BLaER1 (cell line): ENCODE data around the gene PRAMEF13.
"Not testable (repeated sequence)": the region's sequence is repeated elsewhere in the genome, so short reads cannot be mapped to it uniquely, and the experiment has no call there.

Source experiments
- H3K27ac ChIP-seq: shearing (Covaris generic); formaldehyde crosslinking; 2 replicates; pipeline ENCODE4 v1.8.1; 2022
- H3K27me3 ChIP-seq: shearing (Covaris generic); formaldehyde crosslinking; 2 replicates; pipeline ENCODE4 v1.8.1; 2022
- H3K36me3 ChIP-seq: shearing (Covaris generic); formaldehyde crosslinking; 2 replicates; pipeline ENCODE4 v1.8.1; 2022
- H3K4me1 ChIP-seq: shearing (Covaris generic); formaldehyde crosslinking; 2 replicates; pipeline ENCODE4 v1.8.1; 2022
- H3K4me2 ChIP-seq: shearing (Covaris generic); formaldehyde crosslinking; 2 replicates; pipeline ENCODE4 v1.8.1; 2022
- H3K4me3 ChIP-seq: shearing (Covaris generic); formaldehyde crosslinking; 2 replicates; pipeline ENCODE4 v1.8.1; 2022
- H3K9ac ChIP-seq: shearing (Covaris generic); formaldehyde crosslinking; 2 replicates; pipeline ENCODE4 v1.8.1; 2022
- H3K9me3 ChIP-seq: shearing (Covaris generic); formaldehyde crosslinking; 2 replicates; pipeline ENCODE4 v1.8.1; 2022
- H4K20me1 ChIP-seq: shearing (Covaris generic); formaldehyde crosslinking; 2 replicates; pipeline ENCODE4 v1.8.1; 2022

Gene PRAMEF13, protein sequence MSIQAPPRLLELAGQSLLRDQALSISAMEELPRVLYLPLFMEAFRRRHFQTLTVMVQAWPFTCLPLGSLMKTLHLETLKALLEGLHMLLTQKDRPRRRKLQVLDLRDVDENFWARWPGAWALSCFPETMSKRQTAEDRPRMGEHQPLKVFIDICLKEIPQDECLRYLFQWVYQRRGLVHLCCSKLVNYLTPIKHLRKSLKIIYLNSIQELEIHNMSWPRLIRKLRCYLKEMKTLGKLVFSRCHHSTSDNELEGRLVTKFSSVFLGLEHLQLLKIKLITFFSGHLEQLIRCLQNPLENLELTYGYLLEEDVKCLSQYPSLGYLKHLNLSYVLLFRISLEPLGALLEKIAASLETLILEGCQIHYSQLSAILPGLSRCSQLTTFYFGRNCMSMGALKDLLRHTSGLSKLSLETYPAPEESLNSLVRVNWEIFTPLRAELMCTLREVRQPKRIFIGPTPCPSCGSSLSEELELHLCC

DNA sequence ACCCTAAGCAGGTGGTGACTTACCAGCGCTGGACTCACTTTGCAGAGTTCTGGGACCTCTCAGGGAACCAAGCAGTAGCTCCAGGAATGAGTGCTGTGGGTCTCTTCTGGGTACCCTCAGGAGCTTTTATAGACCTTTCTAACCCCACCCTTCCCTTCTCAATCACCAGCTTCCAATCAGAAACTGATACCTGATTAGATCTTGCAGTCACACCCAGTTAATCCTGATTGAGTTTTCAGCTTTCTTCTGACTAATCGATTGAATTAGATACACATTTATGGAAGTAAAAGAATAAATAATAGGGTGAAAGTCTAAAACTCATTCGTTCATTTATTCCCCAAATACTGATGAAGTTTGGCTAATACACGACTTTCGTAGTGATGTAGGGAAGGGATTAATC is at the start of gene PRAMEF13:
Gene PRAMEF13, minus strand, starts transcription at position 101 of the 400 bp plus-strand sequence. CDS start 1,820 bp downstream, outside the sequence.
- H3K9ac ChIP-seq, H3K27me3 ChIP-seq, H3K27ac ChIP-seq, H3K9me3 ChIP-seq, H3K36me3 ChIP-seq, H3K4me3 ChIP-seq, H3K4me1 ChIP-seq, H4K20me1 ChIP-seq, H3K4me2 ChIP-seq: not testable (repeated sequence)

DNA sequence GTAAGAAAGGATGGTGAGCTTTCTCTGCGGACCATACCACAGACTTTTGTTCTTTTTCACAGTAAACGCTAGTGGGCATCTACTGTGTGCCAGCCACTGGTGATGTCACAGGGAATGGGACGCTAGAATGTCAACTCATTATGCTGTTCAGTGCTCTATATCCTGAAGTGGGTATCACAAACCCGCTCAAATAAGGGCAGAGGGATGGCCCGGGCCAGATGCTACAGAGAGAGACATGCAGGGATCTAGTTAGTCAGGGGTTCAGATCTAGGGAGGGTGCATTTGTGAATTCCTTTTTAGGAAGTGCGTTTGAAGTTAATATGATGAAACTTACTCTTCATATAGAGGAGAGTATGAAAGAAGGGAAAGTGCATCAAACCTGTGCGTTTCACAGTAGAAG is 45.9 kb upstream of the PRAMEF13 start:
- H3K4me2 ChIP-seq, H3K9me3 ChIP-seq, H4K20me1 ChIP-seq, H3K27me3 ChIP-seq, H3K9ac ChIP-seq, H3K4me3 ChIP-seq, H3K36me3 ChIP-seq, H3K27ac ChIP-seq, H3K4me1 ChIP-seq: not testable (repeated sequence)

DNA sequence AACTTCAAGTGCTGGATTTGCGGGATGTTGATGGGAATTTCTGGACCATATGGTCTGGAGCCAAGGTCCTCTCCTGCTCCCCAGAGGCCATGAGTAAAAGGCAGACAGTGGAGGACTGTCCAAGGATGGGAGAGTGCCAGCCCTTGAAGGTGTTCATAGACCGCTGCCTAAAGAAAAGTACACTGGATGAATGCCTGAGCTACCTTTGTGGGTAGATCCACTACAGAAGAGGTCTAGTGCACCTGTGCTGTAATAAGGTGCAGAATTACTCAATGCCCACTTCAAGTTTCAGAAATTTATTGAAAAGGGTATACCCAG is 45.3 kb upstream of the PRAMEF13 start:
- H3K27me3 ChIP-seq, H3K4me1 ChIP-seq, H3K4me2 ChIP-seq, H3K27ac ChIP-seq, H3K4me3 ChIP-seq, H3K9ac ChIP-seq, H4K20me1 ChIP-seq, H3K36me3 ChIP-seq, H3K9me3 ChIP-seq: not testable (repeated sequence)

DNA sequence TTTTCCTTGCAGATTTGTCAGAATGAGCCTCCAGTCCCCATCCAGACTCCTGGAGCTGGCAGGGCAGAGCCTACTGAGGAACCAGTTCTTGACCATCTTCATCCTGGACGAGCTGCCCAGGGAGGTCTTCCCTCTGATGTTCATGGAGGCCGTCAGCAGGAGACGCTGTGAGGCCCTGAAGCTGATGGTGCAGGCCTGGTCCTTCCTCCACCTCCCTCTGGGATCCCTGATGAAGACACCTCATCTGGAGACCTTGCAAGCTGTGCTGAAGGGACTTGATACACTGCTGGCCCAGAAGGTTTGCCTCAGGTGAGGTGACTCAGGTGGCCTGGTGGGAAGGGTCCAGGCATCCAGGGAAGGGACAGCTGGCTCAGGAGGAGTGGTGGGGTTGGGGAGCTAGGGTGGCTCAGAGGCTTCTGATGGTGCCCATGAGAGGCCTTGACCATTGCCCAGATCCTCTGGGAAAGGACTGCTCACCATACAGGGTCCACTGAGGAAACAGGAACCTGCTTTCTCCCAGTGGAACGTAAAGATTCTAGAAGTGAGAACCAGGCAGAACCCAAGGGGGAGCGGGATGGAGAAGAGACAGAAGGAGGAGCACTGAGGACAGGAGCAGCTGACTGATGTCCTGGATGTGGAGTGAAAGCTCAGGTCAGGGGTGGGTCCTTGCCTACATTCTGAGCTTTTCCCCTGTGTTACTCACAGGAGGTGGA is 44.8 kb upstream of the PRAMEF13 start:
- H3K9ac ChIP-seq, H3K27ac ChIP-seq, H3K4me2 ChIP-seq, H3K4me1 ChIP-seq, H3K27me3 ChIP-seq, H4K20me1 ChIP-seq, H3K36me3 ChIP-seq, H3K9me3 ChIP-seq, H3K4me3 ChIP-seq: not testable (repeated sequence)

DNA sequence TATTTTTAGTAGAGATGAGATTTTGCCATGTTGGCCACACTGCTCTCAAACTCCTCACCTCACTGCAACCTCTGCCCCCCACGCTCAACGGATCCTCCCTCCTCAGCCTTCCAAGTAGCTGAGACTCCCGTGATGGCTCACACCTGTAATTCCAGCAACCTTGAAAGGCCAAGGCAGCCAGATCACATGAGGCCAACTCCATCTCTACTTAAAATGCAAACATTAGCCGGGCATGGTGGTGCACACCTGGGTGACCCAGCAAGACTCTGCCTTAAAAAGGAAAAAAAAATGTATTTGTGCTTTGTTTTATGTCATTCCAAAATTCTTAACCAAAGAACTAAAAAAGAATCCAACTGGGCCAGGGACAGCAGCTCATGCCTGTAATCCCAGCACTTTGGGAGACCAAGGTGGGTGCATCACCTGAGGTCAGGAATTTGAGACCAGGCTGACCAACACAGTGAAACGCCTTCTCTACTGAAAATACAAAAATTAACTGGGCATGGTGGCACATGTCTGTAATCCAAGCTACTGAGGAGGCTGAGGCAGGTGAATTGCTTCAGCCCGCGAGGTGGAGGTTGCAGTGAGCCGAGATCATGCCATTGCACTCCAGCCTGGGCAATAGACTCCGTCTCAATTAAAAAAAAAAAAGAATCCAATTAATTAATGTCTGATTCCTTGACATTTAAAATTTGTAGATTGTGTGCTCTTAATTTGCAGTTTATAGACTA is 42.5 kb upstream of the PRAMEF13 start:
- not testable (repeated sequence) for H3K27ac ChIP-seq, H3K4me2 ChIP-seq, H3K4me1 ChIP-seq, H3K9me3 ChIP-seq, H3K27me3 ChIP-seq, H4K20me1 ChIP-seq, H3K36me3 ChIP-seq, H3K4me3 ChIP-seq, H3K9ac ChIP-seq

DNA sequence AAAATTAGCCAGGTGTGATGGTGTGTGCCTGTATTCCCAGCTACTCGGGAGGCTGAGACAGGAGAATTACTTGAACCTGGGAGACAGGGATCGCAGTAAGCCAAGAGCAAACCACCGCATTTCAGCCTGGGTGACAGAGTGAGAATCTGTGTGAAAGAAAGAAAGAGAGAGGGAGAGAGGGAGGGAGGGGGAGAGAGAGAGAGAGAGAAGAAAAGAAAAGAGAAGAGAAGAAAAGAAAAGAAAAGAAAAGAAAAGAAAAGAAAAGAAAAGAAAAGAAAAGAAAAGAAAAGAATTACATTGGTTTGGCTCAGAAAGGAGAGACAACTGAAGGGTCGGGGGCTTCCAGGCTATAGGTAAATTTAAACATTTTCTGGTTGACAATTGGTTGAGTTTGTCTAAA is 38.4 kb upstream of the PRAMEF13 start:
- not testable (repeated sequence) for H3K4me2 ChIP-seq, H3K27ac ChIP-seq, H3K36me3 ChIP-seq, H3K4me3 ChIP-seq, H3K27me3 ChIP-seq, H4K20me1 ChIP-seq, H3K4me1 ChIP-seq, H3K9me3 ChIP-seq, H3K9ac ChIP-seq

DNA sequence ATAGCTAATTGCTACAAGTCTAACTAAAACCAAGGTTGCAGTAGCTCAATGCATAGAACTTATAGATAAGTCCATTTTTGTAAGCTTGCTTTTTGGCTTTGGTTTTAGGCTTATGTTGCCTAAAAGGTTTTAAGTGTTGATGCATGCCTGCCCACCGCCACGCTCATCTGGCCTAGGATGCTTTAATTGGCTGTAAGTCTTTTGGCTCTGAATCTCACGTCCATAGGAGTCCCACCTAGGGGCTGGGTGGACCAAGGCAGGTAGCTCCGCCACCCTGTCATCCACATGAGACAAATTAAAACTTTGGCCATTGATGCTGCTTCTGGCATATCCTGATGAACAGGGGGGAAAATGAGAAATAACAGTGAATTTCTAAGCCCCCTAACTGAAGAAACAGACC is 36.4 kb upstream of the PRAMEF13 start:
- not testable (repeated sequence) for H3K27me3 ChIP-seq, H3K4me2 ChIP-seq, H3K27ac ChIP-seq, H3K4me1 ChIP-seq, H3K36me3 ChIP-seq, H3K9me3 ChIP-seq, H3K4me3 ChIP-seq, H4K20me1 ChIP-seq, H3K9ac ChIP-seq

DNA sequence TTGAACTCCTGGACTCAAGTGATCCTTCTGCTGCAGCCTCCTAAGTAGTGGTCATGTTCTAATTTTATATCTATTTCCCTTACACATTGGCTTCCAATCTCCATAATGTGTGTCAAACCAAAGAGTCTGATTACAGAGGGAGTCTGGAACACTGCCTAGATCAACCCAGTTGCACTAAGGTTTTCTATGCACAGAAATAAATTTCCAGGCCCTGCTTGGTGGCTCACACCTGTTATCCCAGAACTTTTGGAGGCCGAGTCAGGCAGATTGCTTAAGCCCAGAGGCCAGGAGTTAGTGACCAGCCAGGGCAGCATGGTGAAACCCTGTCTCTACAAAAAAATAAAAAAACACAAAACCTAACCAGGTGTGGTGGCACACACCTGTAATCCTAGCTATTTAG is 32.8 kb upstream of the PRAMEF13 start:
- H3K9me3 ChIP-seq, H3K9ac ChIP-seq: not testable (repeated sequence)

DNA sequence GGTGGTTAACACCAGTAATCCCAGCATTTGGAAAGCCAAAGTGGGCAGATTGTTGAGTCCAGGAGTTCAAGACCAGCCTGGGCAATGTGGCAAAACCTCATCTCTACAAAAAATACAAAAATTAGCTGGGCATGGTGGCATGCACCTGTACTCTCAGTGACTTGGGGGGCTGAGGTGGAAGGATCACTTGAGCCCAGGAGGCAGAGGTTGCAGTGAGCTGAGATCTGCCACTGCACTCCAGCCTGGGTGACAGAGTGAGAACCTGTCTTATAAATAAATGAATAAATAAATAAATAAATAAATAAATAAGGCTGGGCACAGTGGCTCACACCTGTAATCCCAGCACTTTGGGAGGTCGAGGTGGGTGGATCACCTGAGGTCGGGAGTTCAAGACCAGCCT is 30.8 kb upstream of the PRAMEF13 start:
- H3K36me3 ChIP-seq, H3K27ac ChIP-seq, H3K9ac ChIP-seq, H3K9me3 ChIP-seq, H3K4me1 ChIP-seq, H3K4me2 ChIP-seq, H4K20me1 ChIP-seq, H3K27me3 ChIP-seq, H3K4me3 ChIP-seq: not testable (repeated sequence)

More for the DNA sequence above, 32.8 kb upstream of the PRAMEF13 start:
- H3K27me3 ChIP-seq, H4K20me1 ChIP-seq, H3K36me3 ChIP-seq, H3K4me3 ChIP-seq, H3K4me1 ChIP-seq, H3K4me2 ChIP-seq, H3K27ac ChIP-seq: not testable (repeated sequence)

DNA sequence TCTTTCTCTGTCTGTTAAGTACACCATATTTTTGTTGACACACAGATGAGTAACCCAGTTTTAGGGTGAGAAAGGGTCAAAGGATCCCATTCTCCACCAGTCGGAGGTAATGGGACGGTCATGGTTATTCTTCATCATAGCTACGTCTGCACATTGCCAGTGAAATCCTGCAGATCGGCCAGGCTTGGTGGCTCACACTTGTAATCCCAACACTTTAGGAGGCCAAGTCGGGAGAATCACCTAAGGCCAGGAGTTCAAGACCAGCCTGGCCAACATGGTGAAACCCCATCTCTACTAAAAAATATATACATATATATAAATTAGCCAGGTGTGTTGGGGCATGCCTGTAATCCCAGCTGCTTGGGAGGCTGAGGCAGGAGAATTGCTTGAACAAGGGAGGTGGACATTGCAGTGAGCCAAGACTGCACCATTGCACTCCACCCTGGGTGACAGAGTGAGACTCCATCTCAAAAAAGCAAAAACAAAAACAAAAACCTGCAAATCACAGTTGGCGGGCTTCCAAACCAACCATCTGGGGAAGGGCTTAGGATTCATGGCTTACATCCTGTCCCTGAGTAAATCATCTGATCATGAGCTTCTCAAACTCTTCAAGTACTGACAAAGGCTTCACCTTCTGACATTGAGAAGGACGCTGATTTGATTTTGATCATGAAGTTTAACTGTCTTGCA is 30.0 kb upstream of the PRAMEF13 start:
- not testable (repeated sequence) for H3K27me3 ChIP-seq

DNA sequence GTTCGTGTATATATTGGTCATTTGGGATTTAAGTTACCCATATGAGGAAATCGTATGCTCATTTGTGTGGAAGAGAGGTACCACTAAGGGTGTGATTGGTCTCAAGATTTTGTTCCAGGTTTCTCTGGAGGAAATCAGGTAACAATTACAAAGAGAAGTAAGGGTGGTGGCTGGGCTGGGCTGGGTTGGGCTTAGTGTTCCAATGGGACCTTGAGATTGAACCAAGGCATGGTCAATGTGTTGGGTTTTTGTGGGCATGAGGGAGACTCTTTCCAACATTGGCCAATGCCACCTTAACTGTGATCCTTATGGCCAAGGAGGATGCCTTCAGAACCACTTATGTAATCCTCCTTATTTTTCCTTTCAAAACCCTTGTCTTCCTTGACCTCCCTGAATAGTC is 29.4 kb upstream of the PRAMEF13 start:
- not testable (repeated sequence) for H3K9me3 ChIP-seq, H3K27me3 ChIP-seq, H3K4me1 ChIP-seq, H3K36me3 ChIP-seq, H3K27ac ChIP-seq, H3K4me3 ChIP-seq, H4K20me1 ChIP-seq, H3K9ac ChIP-seq, H3K4me2 ChIP-seq

More for the DNA sequence above, 30.0 kb upstream of the PRAMEF13 start:
- H3K4me2 ChIP-seq, H4K20me1 ChIP-seq, H3K9me3 ChIP-seq, H3K9ac ChIP-seq, H3K4me1 ChIP-seq, H3K27ac ChIP-seq, H3K36me3 ChIP-seq, H3K4me3 ChIP-seq: not testable (repeated sequence)

DNA sequence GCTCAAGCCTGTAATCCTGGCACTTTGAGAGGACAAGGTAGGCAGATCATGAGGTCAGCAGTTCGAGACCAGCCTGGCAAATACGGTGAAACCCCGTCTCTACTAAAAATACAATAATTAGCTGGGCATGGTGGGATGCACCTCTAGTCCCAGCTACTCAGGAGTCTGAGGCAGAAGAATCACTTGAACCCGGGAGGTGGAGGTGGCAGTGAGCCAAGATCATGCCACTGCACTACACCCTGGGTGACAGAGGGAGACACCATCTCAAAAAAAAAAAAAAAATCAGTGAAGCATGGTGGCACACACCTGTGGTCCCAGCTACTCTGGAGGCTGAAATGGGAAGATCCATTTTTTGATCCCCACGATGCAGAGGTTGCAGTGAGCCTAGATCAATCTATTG is 28.9 kb upstream of the PRAMEF13 start:
- not testable (repeated sequence) for H3K4me2 ChIP-seq, H3K4me1 ChIP-seq, H3K4me3 ChIP-seq, H3K27ac ChIP-seq, H3K9me3 ChIP-seq, H3K27me3 ChIP-seq, H3K9ac ChIP-seq, H3K36me3 ChIP-seq, H4K20me1 ChIP-seq
